HG02623 (cell line): Measurements from ENCODE around the gene NUDT14.

Source experiments
- ATAC-seq: cut with Tn5 transposase; IDR thresholded peaks from one replicate; pipeline ENCODE4 v1.9.1; 2021; ENCODE audit warnings: moderate library complexity; ENCODE audit not compliant: unreplicated experiment

NUDT14 gene

GRCh38 chr14:105212541-105213300 lies 31.6 kb upstream of the NUDT14 start:
- ATAC-seq, result no peak

GRCh38 chr14:105211758-105212089 lies 30.6 kb upstream of the NUDT14 start:
- ATAC-seq, result no peak

DNA sequence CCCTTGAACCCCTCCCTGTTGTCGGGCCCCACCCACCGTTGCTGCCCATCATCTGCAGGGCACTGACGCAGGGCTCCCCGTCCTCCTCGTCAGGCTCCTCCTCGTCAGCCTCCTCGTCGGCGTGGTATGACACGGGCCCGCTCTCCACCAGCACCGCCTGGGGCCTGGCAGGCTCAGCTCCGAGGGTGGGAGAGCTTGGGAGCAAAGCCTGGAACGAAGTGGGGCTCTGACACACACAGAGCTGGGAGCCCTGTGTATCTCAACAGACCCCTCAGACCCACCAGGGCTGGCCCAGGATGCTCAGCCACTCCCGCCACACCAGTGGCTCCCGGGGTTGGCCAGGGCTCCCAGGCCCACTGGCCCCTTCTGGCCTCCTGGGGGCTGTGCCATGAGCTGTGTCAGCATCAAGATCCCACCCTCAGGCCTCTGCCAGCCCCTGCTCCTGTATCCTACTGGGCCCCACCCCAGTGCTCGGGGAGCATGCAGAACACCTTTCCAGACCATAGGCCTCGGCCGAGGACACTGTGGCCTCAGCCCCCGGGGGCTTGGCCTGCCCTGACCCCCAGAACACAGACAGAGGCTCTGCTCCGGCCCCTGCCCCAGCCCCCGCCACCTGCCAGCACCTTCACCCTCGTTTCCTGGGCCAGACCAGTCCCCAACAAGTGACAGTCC lies 30.1 kb upstream of the NUDT14 start:
- ATAC-seq, result no peak

GRCh38 chr14:105210266-105211025 lies 29.3 kb upstream of the NUDT14 start:
- no peak for ATAC-seq

DNA sequence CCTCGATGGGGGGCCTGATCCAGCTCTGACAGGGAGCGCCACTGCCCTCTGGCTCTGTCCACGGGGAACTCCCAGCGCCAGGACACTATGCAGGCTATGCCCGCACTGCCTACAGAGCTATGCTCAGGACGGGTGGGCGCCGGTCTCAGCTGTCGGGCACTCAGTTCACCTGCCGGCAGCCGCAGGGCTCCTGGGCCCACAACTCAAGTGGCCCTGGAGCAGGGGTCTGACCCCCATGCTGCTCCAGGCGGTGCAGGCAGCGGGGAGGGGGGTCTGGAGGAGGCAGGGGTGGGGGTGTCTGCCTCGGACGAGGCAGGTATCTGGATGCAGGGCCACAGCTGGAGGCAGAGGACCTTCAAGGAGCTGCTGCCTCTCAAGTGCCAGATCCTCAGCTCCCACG lies 28.5 kb upstream of the NUDT14 start:
- no peak for ATAC-seq

GRCh38 chr14:105209091-105209490 lies 28.0 kb upstream of the NUDT14 start:
- ATAC-seq, result no peak

GRCh38 chr14:105208738-105209075 lies 27.6 kb upstream of the NUDT14 start:
- no peak for ATAC-seq

- ATAC-seq, result no peak
These were observed 27.1 kb upstream of the NUDT14 start for GRCh38 chr14:105207996-105208737.

DNA sequence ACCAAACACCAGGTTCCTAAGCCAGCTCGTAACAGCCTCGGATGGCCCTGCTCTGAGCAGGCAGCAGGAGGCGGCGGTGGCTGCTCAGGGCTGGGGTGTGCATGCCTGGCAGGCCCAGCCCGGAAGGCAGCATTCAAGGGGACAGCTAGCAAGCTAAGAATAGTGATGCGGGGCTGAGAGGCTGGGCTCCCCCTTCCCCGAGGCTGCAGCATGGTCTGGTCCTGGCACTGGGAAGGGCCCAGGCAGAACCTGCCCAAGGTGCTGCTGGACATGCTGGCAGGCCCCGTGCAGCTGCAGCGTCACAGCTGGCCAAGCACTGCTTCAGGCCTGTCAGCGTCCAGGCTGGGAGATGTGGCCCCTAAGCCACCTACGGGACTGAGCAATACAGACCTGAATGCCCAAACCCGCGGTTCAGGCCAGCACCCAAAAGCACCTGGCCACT lies 26.4 kb upstream of the NUDT14 start:
- no peak for ATAC-seq

DNA sequence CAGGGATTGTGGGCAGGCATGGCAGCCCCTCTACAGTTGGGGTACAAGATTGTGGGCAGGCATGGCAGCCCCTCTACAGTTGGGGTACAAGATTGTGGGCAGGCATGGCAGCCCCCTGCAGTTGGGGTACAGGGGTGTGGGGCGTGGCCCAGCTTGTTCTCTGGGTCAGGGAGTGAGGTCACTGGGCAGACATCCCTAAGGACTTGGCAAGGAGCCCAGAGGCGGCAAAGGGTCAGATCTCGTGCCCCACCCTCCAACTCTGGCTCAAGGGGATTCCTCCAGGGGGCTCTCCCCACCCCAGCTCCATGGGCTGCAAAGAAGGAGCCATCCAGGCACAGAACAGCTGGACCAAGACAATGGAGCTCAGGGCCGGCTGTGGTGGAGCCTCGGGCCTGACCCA lies 25.8 kb upstream of the NUDT14 start:
- ATAC-seq, result no peak

GRCh38 chr14:105205673-105206208 lies 24.6 kb upstream of the NUDT14 start:
- ATAC-seq, result no peak

DNA sequence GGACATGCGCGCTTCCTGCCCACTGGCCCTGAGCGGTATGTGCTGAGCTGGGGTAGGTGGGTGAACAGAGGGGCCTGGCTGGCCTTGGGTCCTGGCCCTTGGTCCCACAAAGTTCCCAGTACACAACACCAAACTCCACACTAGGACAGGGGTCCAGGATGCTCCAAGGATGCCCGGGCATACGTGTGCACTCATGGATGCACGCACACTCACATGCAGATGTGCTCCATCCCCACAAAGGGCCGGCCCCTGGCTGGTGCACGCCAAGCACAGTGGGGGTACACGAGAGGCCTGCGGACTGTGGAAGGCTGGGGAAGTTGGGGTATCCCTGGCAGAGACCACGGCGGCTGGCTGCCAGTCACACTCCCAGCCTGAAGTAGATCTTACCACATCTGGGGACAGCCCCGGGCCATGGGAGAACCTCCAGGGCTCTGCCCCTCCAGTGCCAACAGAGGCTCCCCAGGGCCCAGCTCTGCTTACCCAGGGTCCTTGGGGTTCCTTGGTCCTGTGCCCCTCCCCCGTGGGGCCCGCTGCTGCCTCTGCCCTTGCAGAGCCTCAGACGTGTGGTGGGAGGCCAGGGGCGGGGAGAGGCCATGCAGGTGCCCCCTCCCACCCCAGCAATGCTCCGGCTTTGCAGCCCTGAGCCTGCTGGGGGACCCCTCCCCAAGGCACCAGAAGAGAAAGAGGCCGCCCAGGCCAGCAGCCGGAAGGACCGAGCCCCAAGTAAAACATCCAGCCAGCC lies 24.0 kb upstream of the NUDT14 start:
- ATAC-seq, result no peak

DNA sequence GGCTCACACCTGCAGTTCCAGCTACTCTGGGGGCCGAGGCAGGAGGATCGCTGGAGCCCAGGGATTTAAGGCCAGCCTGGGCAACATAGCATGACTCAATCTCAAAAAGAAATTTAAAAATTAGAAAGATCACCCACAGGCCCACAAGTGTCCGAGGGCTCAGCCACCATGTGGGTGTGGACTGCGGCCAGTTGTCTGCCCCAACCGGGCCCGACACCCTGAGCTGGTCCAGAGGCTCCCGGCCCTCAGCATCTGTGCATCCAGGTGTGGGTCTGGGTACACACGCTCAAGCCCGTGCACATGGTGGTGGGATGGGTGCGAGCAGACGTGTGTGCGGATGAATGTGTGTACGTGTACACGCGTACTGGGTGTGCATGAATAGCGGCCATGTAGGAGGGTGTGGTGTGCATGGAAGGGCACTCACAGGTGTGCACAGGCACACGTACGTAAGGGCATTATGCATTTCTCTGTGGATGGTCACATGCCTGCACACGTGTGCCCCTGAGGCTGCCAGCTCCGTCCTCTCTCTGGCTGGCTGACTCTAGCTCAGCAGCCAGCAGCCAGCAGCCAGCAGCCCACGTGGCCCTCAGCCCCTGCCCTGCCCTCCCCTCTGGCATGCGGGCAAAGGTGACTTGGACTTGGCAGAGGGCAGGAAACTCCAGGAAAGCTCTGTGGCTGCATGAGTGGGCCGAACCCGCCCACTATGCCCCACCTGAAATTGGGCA lies 23.3 kb upstream of the NUDT14 start:
- no peak for ATAC-seq

- ATAC-seq, result no peak
These were observed 22.6 kb upstream of the NUDT14 start for GRCh38 chr14:105203701-105204100.

DNA sequence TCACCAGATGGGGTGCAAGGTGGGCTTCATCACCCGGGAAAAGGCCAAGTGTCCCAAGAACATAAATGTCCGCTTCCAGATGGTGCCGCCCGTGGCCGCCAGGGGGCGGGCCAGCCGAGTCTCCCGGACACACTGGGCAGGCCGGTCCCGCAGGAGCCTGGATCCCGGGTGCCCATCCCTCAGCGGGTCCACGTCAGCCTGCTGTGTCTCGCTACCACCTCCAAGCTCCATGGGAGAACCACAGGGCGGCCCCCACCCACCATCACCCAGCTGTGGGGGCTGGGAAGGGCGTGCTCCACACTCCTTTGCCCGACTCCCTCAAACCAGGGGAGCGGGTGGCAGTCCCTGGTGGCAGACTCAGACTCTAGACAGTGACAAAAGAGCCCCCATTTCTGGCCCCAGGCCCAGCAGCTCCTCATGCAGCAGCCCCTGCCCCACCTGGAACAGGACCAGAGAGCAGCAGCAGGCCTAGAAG lies 22.0 kb upstream of the NUDT14 start:
- ATAC-seq, result no peak

DNA sequence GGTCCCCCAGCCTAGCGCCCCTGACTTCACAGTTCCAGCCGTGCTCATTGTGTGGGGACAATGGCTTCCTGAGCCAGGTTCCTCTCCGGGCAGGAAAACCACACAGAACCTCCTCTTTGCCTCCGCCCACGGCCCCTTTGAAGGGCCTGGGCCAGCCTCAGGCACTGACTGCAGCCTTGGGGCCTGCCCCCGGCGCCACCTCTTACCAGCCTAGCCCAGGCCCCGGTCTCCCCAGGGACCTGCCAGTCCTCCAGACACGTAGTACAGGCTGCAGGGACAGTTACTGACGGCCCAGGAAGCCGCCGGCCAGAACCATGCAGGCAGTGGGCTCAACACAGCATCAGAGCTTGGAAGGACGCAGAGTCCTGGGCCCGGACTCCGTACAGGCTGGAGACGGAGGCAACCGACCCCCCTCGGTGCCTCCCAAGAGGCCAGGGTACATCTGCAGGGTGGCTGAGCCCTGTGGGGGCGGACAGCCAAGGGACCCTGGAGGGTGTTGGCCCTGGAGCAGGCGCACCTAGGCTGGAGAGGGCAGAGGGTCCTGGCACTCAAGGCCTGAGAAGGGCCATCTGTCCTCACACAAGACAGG lies 20.9 kb upstream of the NUDT14 start:
- ATAC-seq, result no peak

- ATAC-seq, result no peak
These were observed 20.2 kb upstream of the NUDT14 start for GRCh38 chr14:105201156-105201924.

GRCh38 chr14:105200641-105201040 lies 19.5 kb upstream of the NUDT14 start:
- ATAC-seq, result no peak
